HL-60 (cell line): ENCODE measurements around the gene SAP30BP.

Experiments
- DNase-seq, 2 experiments: peaks; one replicate each; pipeline ENCODE4 v3.0.0-alpha.2; 2010 to 2020; ENCODE audit warnings: low read depth in 1 of 2, low spot score in 1 of 2
- H3K27ac ChIP-seq: fragments of 250-450 bp; sonication (Bioruptor Pico); replicated peaks from 2 replicates; pipeline ENCODE4 v1.5.1; 2020; ENCODE audit warnings: mild to moderate bottlenecking, moderate library complexity
- H3K27me3 ChIP-seq: fragments of 250-450 bp; sonication (Bioruptor Pico); 2 replicates; pipeline ENCODE4 v1.5.1; 2021; ENCODE audit warnings: mild to moderate bottlenecking, moderate library complexity; ENCODE audit not compliant: insufficient read depth, poor library complexity, severe bottlenecking
- H3K4me3 ChIP-seq: replicated peaks from 2 replicates; pipeline ENCODE4 v1.5.1; 2011; ENCODE audit warnings: mild to moderate bottlenecking, control low read depth, low read length; ENCODE audit not compliant: insufficient read depth
- GABPA ChIP-seq: IDR thresholded peaks from 2 replicates; pipeline ENCODE4 v1.6.1; 2012; ENCODE audit warnings: low read depth
- POLR2AphosphoS5 ChIP-seq: IDR thresholded peaks from 2 replicates; pipeline ENCODE4 v1.6.1; 2012; ENCODE audit warnings: low read depth
- SPI1 ChIP-seq: IDR thresholded peaks from 2 replicates; pipeline ENCODE4 v1.6.1; 2012; ENCODE audit warnings: low read depth, mild to moderate bottlenecking, borderline replicate concordance
- TF ChIP-seq, protein P1 (sequence below): IDR thresholded peaks from 2 replicates; pipeline ENCODE4 v1.6.1; 2012; ENCODE audit warnings: low read depth; ENCODE audit not compliant: insufficient replicate concordance
- TF ChIP-seq, protein P2 (sequence below): IDR thresholded peaks from one replicate; pipeline ENCODE4 v1.5.1; 2011; ENCODE audit warnings: low read length, control low read depth, inconsistent platforms; ENCODE audit not compliant: insufficient read depth

Gene SAP30BP

DNA sequence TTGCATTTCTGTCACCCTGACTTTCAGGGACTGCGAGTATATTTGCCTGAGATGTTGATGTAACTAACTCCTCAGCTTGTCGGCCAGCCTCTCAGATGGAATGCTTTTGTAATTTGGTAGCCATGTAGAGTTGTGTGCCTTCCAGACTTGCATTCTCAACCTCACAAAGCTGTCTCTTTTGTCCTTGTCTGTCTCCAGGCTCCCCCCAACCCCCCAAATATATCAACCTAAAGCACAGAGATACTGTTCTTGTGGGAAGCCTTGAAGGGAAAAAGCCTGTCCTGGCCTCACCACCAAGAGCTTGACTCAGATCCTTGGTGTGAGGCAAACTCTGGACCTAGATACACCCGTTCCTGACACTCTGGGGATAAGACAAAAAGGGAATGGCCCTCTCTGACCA, 18.4 kb downstream of the SAP30BP start:
- TF ChIP-seq GABPA: no peak
- TF ChIP-seq SPI1: no peak
- TF ChIP-seq, protein P1, sequence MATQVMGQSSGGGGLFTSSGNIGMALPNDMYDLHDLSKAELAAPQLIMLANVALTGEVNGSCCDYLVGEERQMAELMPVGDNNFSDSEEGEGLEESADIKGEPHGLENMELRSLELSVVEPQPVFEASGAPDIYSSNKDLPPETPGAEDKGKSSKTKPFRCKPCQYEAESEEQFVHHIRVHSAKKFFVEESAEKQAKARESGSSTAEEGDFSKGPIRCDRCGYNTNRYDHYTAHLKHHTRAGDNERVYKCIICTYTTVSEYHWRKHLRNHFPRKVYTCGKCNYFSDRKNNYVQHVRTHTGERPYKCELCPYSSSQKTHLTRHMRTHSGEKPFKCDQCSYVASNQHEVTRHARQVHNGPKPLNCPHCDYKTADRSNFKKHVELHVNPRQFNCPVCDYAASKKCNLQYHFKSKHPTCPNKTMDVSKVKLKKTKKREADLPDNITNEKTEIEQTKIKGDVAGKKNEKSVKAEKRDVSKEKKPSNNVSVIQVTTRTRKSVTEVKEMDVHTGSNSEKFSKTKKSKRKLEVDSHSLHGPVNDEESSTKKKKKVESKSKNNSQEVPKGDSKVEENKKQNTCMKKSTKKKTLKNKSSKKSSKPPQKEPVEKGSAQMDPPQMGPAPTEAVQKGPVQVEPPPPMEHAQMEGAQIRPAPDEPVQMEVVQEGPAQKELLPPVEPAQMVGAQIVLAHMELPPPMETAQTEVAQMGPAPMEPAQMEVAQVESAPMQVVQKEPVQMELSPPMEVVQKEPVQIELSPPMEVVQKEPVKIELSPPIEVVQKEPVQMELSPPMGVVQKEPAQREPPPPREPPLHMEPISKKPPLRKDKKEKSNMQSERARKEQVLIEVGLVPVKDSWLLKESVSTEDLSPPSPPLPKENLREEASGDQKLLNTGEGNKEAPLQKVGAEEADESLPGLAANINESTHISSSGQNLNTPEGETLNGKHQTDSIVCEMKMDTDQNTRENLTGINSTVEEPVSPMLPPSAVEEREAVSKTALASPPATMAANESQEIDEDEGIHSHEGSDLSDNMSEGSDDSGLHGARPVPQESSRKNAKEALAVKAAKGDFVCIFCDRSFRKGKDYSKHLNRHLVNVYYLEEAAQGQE: no peak
- DNase-seq: no peak
- H3K27ac ChIP-seq: no peak overlapping the region
- no peaks in the 10 kb centered on the region for H3K27me3 ChIP-seq
- H3K4me3 ChIP-seq: no peak overlapping the region

DNA sequence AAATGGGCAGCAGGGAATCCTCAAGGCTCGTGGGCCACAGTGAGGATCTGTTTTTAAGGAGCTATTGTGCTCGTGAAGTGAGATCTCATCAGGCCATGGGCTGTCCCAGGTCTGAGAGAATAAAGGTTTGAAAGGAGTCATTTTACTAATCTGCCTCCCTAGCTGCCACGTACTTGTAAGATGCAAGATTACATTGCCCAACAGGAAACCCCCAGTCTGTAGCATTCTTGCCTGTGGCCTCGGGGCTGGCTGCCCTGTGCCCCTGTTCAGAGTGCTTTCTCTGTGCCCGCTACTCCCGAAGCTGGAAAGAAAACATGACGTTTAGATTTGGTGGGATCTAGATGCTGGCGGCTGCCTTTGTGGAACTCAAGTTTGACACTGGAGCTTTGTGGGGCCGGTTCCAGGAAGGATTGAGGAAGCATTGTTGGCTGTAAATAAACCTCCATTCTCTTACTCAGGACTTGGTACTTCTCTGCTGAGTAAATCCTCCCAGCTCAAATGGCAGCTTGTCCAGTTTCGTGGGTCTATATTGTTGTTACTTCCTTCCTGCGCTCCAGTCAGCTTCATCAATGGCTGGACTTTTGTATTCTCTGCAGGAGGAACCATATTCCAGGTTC, 21.2 kb downstream of the SAP30BP start:
- Histone ChIP-seq H3K27ac (peak overlapping the region; percentile 59), H3K4me3 (no peak overlapping the region), H3K27me3 (no peaks in the 10 kb centered on the region)
- peak in 1 of 2 experiments; percentile 76 for DNase-seq
- TF ChIP-seq SPI1: no peak
- TF ChIP-seq POLR2AphosphoS5: no peak
- TF ChIP-seq, protein P2, sequence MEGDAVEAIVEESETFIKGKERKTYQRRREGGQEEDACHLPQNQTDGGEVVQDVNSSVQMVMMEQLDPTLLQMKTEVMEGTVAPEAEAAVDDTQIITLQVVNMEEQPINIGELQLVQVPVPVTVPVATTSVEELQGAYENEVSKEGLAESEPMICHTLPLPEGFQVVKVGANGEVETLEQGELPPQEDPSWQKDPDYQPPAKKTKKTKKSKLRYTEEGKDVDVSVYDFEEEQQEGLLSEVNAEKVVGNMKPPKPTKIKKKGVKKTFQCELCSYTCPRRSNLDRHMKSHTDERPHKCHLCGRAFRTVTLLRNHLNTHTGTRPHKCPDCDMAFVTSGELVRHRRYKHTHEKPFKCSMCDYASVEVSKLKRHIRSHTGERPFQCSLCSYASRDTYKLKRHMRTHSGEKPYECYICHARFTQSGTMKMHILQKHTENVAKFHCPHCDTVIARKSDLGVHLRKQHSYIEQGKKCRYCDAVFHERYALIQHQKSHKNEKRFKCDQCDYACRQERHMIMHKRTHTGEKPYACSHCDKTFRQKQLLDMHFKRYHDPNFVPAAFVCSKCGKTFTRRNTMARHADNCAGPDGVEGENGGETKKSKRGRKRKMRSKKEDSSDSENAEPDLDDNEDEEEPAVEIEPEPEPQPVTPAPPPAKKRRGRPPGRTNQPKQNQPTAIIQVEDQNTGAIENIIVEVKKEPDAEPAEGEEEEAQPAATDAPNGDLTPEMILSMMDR: no peak

DNA sequence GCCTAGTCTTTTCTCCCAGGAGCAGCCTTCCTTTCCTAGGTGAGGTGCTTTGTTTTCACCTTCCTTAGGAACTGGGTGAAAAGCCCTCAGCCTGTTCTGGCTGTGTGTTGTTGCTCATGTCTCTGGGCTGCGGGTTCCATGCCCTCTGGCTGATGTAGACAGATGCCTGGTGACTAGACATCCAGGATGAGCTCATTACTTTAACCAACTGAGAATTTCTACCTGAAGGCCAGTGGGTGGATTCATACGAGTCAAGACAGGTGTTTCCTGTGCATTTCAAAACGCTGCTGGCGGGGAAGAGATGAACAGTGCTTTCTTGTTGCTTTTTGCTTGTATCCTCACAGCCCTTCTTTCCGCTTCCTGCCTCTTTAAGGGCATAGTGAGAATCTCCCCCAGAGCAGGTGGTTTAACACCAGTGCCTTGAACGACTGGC, 22.3 kb downstream of the SAP30BP start:
- H3K27me3 ChIP-seq: no peaks in the 10 kb centered on the region
- TF ChIP-seq, protein P2: no peak
- TF ChIP-seq, protein P1: no peak
- peak in 1 of 2 experiments; percentile 19 for DNase-seq
- peak overlapping the region; percentile 59 for H3K27ac ChIP-seq
- H3K4me3 ChIP-seq: no peak overlapping the region

DNA sequence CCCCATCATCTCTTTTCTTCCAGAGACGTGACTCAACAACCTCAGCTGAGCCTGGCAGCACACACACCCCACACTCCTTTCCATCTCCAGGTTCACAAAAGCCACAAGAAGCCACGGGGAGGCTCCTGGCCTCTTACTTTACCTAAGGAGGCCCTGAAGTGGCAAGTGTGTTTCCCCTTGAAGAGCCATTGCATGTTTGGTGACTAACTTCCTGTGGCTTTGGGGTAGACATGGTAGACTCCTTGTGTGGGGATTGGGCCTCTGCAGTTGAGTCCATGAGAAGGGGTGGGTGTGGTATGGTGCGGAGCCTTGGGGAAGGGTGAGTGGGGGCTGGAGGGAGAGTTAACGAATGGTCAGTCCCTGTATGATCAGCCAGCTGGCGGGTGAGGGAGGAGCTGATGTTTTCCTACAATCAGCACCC, 24.2 kb downstream of the SAP30BP start:
- H3K4me3 ChIP-seq: no peak overlapping the region
- DNase-seq: peak in 1 of 2 experiments; percentile 42
- TF ChIP-seq, protein P1: no peak
- TF ChIP-seq POLR2AphosphoS5 (no peak), GABPA (no peak), SPI1 (no peak)
- TF ChIP-seq, protein P2: no peak
- no peak overlapping the region for H3K27ac ChIP-seq
- no peaks in the 10 kb centered on the region for H3K27me3 ChIP-seq
